Measurements from ENCODE around the gene DQX1. TPM values are rescaled to one million over a fixed set of nuclear protein-coding genes. Genes with fewer than 3 reads are reported as not detected.

Gene DQX1
- total and polyA plus RNA-seq, 9 of the 15 experiments (the other 6 are each of a cell fraction or from before 2014, with no cell fraction given) = 0.04 to 0.38 (median 0.18) TPM; not detected in 1

GRCh38 chr2:74507926-74508520, 18.0 kb downstream of the DQX1 start (continued):
- TF ChIP-seq ZNF592 (IDR thresholded peaks at IDR 0.05) = peak; percentile 57
- no peak for TF ChIP-seq ZNF263 (CRISPR knock-in tag; IDR thresholded peaks at IDR 0.05; ENCODE audit: borderline replicate concordance)
- no peak for TF ChIP-seq EHMT2 (IDR thresholded peaks at IDR 0.05)
- no peak for TF ChIP-seq TAF1 (IDR thresholded peaks at IDR 0.05; ENCODE audit: control insufficient read depth, extremely low read depth, insufficient read depth, low read length, severe bottlenecking)
- TF ChIP-seq ZBTB12 (CRISPR knock-in tag; IDR thresholded peaks at IDR 0.05) = no peak
- TF ChIP-seq MTA2 (IDR thresholded peaks at IDR 0.05; ENCODE audit: low read depth) = no peak
- no peak for TF ChIP-seq RAD51 (IDR thresholded peaks at IDR 0.05; ENCODE audit: borderline replicate concordance, low read depth)
- no peak for TF ChIP-seq ETV1 (tag; conservative IDR thresholded peaks at IDR 0.05; ENCODE audit: low read depth)
- TF ChIP-seq TFE3 (CRISPR knock-in tag; IDR thresholded peaks at IDR 0.05) = no peak
- TF ChIP-seq TBL1XR1 (IDR thresholded peaks at IDR 0.05; ENCODE audit: low read length in 2 of 2) = peak in 1 of 2 experiments; percentile 0; a peak in 1 of 4 replicates
- peak; percentile 26 for TF ChIP-seq PRDM10 (IDR thresholded peaks at IDR 0.05; ENCODE audit: partially characterized antibody)
- no peak for TF ChIP-seq ZNF3 (CRISPR knock-in tag; IDR thresholded peaks at IDR 0.05)
- no peak for TF ChIP-seq ZKSCAN3 (CRISPR knock-in tag; IDR thresholded peaks at IDR 0.05)
- no peak for TF ChIP-seq HMGN3 (IDR thresholded peaks at IDR 0.05; ENCODE audit: borderline replicate concordance, extremely low read depth, insufficient read length, low read depth, low read length)

Data from K562 (cell line).